Bone marrow (tissue), 2 donors: ENCODE results near the gene SCAMP5.

Experiments used
- DNase-seq, 2 donors: peaks; one replicate each; lab custom pipeline; 2025; lab: John Stamatoyannopoulos, UW

SCAMP5 gene, protein sequence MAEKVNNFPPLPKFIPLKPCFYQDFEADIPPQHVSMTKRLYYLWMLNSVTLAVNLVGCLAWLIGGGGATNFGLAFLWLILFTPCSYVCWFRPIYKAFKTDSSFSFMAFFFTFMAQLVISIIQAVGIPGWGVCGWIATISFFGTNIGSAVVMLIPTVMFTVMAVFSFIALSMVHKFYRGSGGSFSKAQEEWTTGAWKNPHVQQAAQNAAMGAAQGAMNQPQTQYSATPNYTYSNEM

DNA sequence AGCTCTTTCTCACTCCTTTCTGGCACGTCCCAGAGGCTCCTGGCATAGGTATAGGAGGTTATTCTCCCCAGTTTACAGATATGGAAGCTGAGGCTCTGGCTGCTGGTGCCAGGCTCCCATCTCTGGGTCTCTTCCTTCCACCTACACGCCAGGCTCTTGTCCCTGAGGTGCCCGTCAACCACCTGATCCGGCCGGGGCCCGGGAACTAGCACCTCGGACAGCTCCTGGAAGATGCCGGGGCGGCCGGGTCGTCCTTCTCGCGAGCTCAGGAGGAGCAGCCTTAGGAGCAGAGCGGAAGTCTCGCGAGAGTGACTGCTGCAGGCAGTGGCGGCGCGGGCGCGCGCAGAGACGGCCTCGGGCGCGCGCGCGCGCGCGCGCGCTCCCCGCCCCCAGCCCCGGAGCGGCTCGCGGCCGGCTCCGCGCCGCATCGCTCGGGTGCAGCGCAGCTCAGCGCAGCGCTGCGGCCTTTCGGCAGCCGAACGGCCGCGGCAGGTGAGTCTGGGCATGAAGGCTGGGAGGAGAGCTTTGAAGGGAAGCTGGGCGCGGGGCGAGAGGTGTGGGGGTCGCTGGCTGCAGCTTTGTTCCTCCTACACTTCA is at the start of gene SCAMP5:
SCAMP5 (plus strand) TSS at position 382 of the 597 bp plus-strand sequence. CDS start 16,277 bp downstream, outside the sequence.
- DNase-seq = peak; percentile 49 to 58

DNA sequence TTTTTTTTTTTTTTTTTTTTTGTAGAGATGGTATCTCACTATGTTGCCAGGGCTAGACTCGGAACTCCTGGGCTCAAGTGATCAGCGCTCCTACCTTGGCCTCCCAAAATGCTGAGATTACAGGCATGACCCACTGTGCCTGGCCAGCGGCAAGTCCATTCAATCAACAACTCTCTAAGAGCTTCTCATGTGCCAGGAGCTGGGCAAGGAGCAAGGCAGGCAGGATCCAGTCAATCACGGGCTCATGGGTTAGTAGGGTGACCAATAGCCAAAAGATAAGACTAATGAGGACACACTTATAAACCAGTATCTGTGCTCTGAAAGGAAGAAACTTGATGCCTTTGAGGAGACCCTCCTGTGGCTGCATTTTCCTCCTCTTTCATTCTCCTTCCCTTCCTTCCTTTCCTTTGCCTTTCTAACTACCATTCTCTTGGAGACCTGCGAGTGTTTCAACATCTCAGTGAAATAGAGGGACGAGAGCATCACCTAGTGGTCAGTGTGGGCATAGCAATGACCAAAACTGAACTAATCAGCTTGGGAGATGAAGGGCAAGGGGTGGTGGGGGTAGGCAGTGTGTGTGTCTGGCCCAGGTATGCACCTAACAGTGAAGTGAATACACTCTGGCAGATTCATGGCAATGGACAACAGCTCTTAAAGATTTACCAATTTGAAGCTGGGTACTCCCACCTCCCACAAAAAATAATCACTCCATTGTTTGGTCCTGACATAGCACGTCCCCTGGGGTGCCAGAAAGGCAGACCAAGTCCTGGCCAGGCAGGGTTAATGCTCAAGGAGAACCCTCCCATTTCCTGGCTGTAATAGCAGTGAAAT is 45.1 kb upstream of the SCAMP5 start:
- DNase-seq = peak; percentile 19 to 46

DNA sequence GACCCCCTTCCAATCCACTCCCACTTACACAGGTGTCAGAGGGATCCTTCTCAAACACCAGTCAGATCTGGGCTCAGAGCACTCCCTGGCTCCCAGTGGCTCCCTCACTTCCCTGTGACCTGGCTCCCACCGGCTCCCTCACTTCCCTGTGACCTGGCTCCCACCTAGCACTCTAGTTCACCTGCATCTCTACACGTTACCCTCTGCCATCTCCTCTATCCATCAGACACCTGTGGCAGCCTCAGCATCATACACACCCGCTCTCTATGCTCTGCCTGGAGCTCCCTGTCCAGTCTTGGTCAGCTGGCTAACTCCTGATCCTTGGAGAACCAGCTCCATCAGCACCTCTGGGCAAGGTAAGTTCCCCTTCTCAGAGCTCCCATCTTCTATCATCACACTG is 44.4 kb upstream of the SCAMP5 start:
- DNase-seq = no peak

DNA sequence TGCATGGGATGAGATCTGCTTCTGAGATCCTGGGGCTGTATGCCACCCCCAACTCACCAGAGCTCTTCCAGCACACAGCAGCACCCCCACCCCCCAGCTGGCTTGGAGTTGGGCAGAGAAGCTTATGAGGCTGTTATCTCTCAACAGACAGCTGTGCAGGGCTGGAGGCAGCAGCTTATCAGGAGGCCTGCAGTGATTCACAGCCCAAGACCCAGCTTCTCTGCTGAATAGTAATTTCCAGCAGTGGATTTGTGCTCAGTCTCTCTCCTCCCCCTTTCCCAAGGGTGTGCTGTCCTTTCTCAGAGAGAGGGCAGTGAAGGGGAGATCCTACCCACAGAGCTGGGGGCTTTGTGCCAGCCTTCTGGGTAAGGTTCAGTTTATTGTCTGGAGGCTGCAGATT is 40.8 kb upstream of the SCAMP5 start:
- DNase-seq = no peak

DNA sequence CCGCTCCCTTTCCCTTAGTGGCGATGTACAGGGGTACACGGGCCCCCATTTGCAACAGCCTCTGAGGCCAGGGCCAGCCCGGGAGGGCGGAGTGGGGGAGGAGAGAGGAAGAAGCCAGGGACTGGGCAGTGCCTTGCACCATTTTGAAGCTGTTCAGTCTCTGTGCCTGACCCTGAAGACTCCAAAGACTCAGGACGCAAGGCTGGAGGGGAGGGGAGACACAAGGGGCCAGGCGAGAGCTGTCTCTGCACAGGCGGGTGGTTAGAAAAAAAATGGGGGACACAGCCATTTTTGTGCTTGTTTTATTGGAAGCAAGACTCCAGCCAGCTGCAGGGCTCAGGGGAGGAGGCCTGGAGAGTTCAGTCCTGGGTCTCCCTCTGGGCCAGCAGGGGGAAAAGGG is 40.3 kb upstream of the SCAMP5 start:
- DNase-seq = no peak

DNA sequence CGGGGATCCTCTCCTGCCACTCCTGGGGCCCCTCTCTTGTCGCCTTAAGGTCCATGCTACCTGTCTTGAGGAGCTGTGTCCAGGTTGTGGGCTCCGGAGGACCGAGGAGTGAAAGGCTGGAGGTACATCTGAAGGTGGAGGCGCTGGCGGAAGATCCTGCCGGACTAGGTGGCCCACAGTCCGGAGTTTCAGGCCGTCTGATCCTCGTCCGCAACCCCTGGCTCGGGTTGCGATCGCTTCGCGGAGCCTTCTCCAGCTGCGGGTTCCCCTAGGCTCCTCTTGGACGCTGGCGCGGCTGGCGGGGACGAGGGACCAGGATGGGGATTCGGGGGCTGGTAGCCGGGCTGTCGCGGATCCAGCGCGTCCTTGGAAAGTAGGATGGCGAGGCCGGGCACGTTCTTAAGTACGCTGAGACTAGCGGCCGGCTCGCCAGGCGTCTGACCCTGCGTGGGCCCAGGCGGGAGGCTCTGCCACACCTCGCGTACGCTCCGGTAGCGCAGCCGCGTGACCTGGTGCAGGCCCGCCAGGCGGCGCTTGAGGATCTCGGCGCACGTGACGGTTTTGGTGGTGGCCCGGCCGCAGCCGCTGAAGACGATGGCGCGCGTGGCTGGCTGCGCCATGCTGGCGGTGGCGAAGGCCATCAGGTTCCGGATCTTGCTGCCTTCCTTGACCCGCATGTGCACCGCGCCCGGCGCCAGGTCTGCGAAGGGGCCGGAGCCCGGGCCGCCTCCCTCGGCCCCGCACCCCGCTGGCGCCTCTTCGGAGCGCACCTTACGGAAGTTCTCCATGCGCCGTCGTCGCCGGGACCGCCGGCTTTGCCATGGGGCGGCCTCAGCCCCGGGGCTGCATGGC is 39.3 kb upstream of the SCAMP5 start:
- DNase-seq = peak in 1 of 2 donors; percentile 49

DNA sequence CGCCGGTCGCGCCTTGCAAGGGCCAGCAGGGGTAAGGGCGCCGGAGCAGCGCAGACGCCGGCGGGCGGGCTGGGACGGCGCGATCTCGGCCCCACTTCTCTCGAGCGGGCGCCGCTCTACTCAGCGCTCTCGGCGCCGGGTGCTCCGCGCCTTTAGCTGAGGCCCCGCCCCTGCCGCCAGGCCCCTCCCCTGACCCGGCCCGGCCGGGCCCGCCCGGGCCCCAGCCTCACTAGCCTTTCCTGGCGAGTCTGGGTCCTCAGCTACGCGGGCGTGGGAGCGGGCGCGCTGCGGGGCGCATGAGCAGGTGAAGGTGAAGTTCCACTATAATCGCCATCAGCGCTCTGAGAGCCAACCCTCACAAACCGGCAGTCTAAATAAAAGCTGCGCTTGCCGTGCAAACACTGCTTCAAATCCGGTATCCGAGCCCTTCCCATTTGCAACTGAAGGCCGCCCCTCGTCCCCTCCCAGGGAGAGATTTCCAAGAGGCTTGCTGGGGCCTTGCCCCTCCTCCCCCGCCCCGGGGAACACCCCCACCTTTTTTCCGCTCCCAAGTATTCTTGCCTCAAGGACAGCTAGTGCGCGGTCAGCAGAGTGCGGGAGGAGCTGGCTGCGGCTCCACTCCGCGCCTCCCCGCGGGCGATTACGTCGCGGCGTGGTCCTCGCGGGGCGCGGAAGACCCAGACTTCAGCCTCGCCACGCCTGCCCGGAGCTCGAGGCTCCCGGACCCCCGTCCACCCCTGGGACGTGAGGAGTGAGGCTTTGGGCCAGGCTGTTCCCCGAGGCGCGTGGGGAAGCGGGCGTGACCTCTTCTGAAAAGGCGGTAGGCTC is 38.5 kb upstream of the SCAMP5 start, which contains the start of gene RPP25:
RPP25 (minus strand) TSS at position 125 of the 828 bp plus-strand sequence. CDS start 189 bp downstream, outside the sequence.
- peak in 1 of 2 donors; percentile 52 for DNase-seq

DNA sequence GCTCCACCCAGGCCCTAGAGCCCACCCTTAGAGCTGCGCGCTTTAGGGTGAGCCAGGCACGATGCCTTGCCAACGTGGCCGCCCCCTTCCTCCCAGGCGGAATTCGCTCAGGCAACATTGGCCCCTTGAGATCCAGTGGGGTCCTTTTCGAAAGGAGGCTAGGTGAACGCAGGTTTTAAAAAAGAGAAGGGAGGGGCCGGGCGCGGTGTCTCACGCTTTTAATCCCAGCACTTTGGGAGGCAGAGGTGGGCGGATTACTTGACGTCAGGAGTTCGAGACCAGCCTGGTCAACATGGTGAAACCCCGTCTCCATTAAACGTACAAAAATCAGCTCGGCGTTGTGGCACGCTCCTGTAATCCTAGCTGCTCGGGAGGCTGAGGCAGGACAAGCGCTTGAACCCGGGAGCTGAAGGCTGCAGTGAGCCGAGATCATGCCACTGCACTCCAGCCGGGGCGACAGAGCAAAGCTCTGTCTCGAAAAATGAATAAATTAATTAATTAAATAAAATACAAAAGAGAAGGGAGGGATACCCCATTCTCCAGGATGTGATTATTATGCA is 37.8 kb upstream of the SCAMP5 start:
- DNase-seq = no peak

DNA sequence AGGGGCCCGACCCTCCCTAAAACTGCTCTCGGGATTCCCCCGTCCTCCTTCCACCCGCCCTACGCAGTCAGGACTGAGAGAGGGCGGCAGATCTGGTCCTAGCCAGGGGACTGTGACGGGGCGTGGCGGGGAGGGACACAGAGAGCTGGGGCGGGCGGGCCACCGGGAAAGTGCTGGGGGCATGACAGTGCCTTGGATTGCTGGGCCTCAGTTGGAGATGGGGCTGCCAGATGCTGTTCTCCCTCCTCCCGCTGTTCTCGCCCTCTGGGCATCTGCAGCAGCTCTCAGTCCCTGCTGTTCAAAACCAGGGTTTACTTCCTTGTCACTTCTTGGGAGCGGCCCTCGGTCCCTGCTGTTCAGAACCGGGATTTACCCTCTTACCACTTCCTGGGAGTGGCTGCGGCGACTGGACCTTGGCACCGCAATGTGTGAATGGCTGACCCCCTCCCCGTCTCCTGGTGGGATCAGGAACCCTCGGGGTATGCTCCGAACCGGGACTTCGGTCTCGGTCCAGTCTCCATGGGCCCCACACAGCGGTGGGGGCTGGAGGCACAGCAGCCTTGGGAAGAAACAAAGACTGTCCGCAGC is 36.9 kb upstream of the SCAMP5 start:
- peak in 1 of 2 donors; percentile 38 for DNase-seq

DNA sequence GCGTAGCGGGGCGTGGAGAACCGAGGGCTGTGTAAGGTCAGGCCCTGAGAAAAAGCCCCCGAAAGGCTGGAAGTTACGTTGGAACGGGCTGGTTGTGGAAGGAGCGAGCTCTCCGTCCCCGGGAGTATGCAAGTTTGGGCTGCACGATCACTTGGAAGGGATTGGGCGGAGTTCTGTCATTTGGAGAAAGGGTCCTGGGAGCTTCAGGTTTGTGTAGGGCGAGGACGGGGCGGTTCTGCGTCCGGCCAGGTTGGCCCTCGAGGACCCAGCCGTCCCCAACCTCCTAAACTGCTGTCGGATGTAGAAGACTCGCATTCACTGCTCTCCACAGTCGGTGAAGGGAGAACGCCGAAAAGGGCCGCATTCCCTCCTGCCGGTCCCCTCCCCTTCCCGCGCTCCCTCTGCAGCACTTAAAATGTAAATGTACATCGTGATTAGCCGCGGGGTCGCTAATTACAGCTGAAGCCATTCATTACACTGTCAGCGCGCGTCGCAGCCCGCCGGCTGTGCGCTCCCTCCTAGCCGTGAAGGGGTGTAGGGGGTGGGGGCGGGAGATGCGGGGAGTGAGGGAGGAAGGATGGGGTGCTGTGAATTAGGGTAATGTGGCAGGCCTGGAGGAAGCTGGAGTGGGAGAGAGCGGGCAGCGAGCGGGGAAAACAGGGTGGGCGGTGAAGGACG is 36.3 kb upstream of the SCAMP5 start:
- DNase-seq = no peak

DNA sequence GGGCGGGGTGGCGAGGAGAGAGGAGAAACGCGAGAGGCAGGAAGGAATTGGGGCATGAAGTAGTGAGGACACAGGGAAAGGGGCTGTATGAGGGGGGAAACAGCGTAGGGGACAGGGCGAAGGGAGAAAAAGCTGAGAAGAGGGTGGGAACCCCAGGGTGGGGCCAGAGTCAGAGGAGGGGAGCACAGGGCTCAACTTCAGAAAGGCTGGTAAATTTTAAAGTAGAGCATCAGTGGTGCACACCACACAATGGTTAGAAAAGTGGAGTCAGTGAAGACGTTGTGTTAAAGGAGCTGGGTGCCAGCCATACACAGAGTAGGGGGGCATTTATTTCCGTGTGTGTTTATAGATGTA is 35.8 kb upstream of the SCAMP5 start:
- no peak for DNase-seq

DNA sequence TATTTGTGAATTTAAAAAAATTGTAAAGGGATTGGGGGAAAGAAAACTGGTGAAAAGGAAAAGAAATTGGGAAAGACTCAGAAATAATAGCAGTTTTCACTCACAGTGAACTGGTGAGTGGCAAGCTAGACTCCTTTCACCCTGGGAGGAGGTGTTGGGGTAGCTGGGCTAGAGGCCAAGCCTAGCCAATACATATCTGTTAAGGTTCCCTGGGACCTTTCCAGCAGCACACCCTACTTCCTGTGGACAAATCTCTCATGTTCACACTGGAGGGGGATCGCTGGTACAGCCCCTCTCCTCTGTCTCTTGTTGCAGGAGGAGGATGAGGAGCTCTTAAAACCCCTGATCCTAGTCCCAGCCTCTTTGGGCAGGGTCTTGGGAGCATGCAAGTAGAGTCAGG is 35.1 kb upstream of the SCAMP5 start:
- DNase-seq = no peak

DNA sequence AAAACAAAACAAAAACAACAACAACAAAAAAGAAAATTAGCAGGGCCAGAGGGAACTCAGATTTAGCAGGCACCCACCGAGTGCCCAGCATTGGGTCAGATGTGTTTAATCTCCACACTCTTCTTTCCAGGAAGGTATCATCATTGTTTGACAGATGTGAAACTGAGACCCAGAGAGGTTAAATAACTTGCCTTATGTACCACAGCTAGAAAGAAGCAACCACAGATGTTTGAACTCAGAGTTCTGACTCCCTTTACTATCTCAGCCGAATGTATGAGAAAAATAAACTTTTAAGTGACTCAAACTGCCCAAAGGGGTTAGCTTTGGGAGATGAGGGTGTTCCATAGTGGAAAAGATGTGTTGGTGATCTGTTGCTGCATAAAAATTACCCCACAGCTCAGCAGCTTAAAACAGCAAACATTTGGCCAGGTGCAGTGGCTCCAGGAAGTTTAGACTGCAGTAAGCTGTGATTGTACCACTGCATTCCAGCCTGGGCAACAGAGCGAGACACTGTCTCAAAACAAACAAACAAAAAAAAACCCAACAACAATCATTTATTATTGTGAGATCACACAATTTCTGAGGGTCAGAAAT is 34.3 kb upstream of the SCAMP5 start:
- no peak for DNase-seq

DNA sequence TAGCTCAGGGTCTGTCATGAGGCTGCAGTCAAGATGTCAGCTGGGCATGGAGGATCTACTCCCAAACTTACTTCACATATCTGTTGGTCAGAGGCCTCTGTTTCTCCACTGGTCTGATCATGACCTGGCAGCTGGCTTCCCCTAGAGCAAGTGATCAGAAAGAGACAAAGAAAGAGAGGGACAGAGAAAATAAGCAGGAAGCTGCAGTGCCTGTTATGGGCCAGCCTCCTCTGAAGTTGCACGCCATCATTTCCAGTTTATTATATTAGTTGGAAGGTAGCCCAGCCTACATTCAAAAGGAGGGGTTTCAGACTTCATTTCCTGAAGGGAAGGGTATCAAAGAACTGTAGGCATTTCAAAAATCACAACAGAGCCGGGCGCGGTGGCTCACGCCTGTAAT is 33.7 kb upstream of the SCAMP5 start:
- no peak for DNase-seq

DNA sequence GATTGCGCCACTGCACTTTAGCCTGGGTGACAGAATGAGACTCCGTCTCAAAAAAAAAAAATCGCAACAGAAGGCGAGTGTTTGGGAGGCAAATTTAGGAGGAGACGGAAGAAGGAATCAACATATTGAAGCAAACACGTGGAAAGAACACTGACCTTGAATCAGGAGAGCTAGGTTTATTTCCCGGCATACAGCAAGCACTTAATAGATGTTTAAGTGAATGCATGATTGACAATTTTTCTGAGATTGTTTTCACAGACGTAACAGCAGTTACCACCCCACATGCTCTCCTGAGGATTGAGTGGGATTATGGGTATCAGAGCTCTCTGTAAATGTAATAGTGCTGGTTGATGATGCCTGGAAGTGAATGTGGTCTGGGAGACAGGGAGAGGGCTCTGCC is 33.1 kb upstream of the SCAMP5 start:
- no peak for DNase-seq

DNA sequence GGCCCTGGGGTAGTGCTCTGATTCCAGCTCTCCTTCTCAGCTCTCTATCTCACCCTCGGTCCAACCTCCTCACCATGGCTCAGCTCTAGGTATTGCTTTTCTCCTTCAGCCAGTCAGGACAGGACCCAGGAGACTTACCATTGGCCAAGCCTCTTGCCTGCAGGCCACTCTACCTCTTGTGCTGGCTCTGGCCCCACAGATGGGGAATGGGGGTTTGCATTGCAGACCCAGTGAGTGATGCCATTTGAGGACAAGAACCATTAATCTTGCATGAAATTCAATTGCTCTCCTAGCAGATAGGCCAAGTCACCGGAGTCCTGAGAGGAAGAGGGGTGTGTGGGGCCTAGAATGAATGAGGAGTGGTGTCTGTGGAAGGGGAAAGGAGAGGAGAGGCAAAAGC is 32.7 kb upstream of the SCAMP5 start:
- DNase-seq = no peak

DNA sequence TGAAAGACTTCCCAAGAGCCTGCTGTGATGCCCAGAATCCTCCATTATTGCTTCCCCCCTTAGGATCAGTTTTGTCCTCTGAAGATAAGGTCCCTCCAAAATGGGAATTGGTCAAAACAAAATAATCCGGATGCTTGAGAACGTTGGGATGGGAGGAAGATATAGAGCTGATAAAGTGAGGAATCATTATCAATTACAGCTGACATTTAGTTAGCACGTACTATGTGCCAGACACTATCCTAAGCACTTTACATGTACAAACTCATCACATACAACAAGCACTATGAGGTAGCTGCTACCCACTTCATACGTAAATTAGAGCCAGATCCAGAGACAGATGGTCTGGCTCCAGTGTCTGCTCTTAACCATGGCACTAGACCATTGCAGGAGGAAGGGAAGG is 32.1 kb upstream of the SCAMP5 start:
- DNase-seq = no peak

DNA sequence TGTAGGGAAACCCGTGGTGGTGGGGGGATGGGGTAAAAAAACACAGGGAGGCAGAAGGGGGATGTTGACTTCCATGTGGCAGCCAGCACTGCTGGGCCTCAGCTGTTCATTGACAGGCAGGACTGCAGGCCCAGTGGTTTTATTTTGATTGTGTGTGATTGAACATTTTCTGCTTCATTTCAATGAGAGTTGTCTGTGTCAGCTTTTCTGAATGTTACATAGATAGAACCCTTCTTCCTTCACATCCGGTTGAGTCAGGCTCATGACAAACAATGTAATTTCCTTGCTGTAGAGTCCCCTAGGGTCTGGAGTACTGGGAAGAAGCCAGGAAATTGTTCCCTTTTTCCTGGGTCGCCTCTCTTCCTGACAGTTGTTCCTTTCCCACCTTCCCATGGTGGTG is 30.6 kb upstream of the SCAMP5 start:
- DNase-seq = no peak

DNA sequence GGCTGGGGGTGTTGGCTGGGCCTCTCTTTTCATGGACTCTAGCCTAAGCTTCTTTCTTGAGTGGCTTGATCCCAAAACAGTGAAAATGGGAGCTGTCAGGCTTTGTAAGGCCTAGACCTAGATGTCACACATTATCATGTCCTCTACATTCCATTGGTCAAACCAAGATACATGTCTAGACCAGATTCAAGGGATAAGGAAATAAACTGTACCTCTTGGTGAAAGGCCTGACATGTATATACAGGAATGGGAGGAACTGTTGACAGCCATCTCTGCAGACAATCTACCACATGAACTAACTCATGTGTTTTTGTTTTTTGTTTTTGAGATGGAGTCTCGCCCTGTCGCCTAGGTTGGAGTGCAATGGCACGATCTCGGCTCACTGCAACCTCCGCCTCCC is 27.7 kb upstream of the SCAMP5 start:
- DNase-seq = no peak

DNA sequence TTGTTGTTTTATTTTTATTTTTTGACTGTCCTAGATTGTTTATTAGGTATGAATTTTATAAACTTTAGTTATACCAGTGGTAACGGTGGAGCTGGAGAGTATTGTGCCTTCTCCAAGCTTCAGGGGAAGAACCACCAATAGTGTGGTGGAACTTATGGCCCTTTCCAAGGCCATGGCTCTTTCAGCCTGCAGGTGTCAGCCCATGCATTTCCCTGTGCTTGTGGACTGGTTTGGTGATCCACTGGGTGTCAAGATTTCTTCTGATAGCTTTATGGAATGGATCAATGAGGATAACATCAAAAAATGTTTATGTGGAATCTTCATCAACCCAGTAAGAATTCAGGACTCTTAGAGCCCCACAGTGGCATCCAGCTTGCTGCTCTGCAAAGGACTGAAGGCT is 19.2 kb upstream of the SCAMP5 start:
- no peak for DNase-seq
